IMR-90 (cell line): ENCODE results near the gene OSMR. TPM values are rescaled to one million over a fixed set of nuclear protein-coding genes. Genes with fewer than 3 reads are reported as not detected.

ENCODE experiments used
- ATAC-seq: fragments of 200-7000 bp; cut with Tn5 transposase; 2 replicates; pipeline ENCODE4 v1.9.1; 2020; ENCODE audit warnings: low read depth, mild to moderate bottlenecking, moderate library complexity
- BruUV-seq: library from RNA; stranded (reverse); fragments of 400-500 nt; replicated peaks from 2 replicates; lab custom pipeline; 2021; lab: Mats Ljungman, UMichigan
- CTCF ChIA-PET: fragments of 300-600 bp; formaldehyde crosslinking; extraction: SDS; loops from one replicate; lab custom pipeline; 2021; ENCODE audit warnings: antibody characterized with exemption; lab: Yijun Ruan, JAX
- POLR2A ChIA-PET: fragments of 300-600 bp; sonication (Branson Sonifier 250); formaldehyde crosslinking; loops from one replicate; lab custom pipeline; 2022; ENCODE audit warnings: antibody characterized with exemption; ENCODE audit not compliant: unreplicated experiment; lab: Charles Lee
- DNase-seq: peaks from one replicate; pipeline ENCODE4 v3.0.0; 2013
- H2AFZ ChIP-seq: replicated peaks from 2 replicates; pipeline ENCODE3; 2013; ENCODE audit warnings: low read length, mild to moderate bottlenecking; ENCODE audit not compliant: poor library complexity
- H2AK5ac ChIP-seq: 2 replicates; pipeline ENCODE4 v1.6.1; 2013; ENCODE audit warnings: low read depth, low read length, inconsistent platforms
- H2AK9ac ChIP-seq: replicated peaks from 2 replicates; pipeline ENCODE3; 2013; ENCODE audit warnings: mild to moderate bottlenecking, low read depth, low read length, moderate library complexity; ENCODE audit not compliant: poor library complexity
- H2BK120ac ChIP-seq: 2 replicates; pipeline ENCODE4 v1.6.1; 2013; ENCODE audit warnings: low read depth, low read length, inconsistent platforms
- H2BK15ac ChIP-seq: 3 replicates; pipeline ENCODE4 v1.6.1; 2013; ENCODE audit warnings: low read depth, low read length, inconsistent platforms
- H2BK20ac ChIP-seq: 2 replicates; pipeline ENCODE4 v1.6.1; 2013; ENCODE audit warnings: low read depth, mild to moderate bottlenecking, inconsistent platforms, low read length, moderate library complexity
- H2BK5ac ChIP-seq: 2 replicates; pipeline ENCODE4 v1.6.1; 2013; ENCODE audit warnings: mild to moderate bottlenecking, low read depth, low read length, inconsistent platforms; ENCODE audit not compliant: poor library complexity, severe bottlenecking
- H3K14ac ChIP-seq: replicated peaks from 2 replicates; pipeline ENCODE4 v1.6.1; 2013; ENCODE audit warnings: low read depth, low read length, inconsistent platforms
- H3K18ac ChIP-seq: 2 replicates; pipeline ENCODE4 v1.6.1; 2013; ENCODE audit warnings: low read depth, low read length, control low read depth
- H3K23ac ChIP-seq: 2 replicates; pipeline ENCODE4 v1.6.1; 2013; ENCODE audit warnings: low read depth, low read length, inconsistent platforms
- H3K27ac ChIP-seq: 2 replicates; pipeline ENCODE4 v1.5.1; 2013; ENCODE audit warnings: mild to moderate bottlenecking, control low read depth, low read length; ENCODE audit not compliant: insufficient read depth
- H3K27me3 ChIP-seq: 2 replicates; pipeline ENCODE4 v1.6.1; 2013; ENCODE audit warnings: low read length; ENCODE audit not compliant: control insufficient read depth, insufficient read depth
- H3K36me3 ChIP-seq: 2 replicates; pipeline ENCODE4 v1.6.1; 2013; ENCODE audit warnings: low read length, mixed read lengths; ENCODE audit not compliant: control insufficient read depth, insufficient read depth
- H3K4ac ChIP-seq: 2 replicates; pipeline ENCODE4 v1.6.1; 2013; ENCODE audit warnings: low read depth, low read length, inconsistent platforms
- H3K4me1 ChIP-seq: 2 replicates; pipeline ENCODE4 v1.6.1; 2013; ENCODE audit warnings: low read length, mixed read lengths; ENCODE audit not compliant: control insufficient read depth, insufficient read depth
- H3K4me2 ChIP-seq: 2 replicates; pipeline ENCODE4 v1.6.1; 2013; ENCODE audit warnings: low read depth, mild to moderate bottlenecking, control low read depth, low read length, moderate library complexity
- H3K4me3 ChIP-seq: 2 replicates; pipeline ENCODE4 v1.5.1; 2013; ENCODE audit warnings: low read depth, mild to moderate bottlenecking, control low read depth, low read length, moderate library complexity; ENCODE audit not compliant: insufficient read depth
- H3K56ac ChIP-seq: 2 replicates; pipeline ENCODE4 v1.6.1; 2013; ENCODE audit warnings: low read length, inconsistent platforms; ENCODE audit not compliant: insufficient read depth; ENCODE audit errors: extremely low read depth
- H3K79me1 ChIP-seq, 2 experiments: 2 replicates each; pipeline ENCODE4 v1.6.1; 2013; ENCODE audit warnings: low read length in 2 of 2, inconsistent platforms in 1 of 2, low read depth in 1 of 2
- H3K9ac ChIP-seq: 2 replicates; pipeline ENCODE4 v1.6.1; 2013; ENCODE audit warnings: low read depth, low read length, control low read depth
- H3K9me1 ChIP-seq: 2 replicates; pipeline ENCODE4 v1.6.1; 2013; ENCODE audit warnings: low read length, inconsistent platforms; ENCODE audit not compliant: insufficient read depth
- H3K9me3 ChIP-seq: 2 replicates; pipeline ENCODE4 v1.6.1; 2013; ENCODE audit warnings: low read length; ENCODE audit not compliant: control insufficient read depth, insufficient read depth
- H4K20me1 ChIP-seq: 2 replicates; pipeline ENCODE4 v1.6.1; 2013; ENCODE audit warnings: low read length, inconsistent platforms; ENCODE audit not compliant: insufficient read depth
- H4K5ac ChIP-seq: 2 replicates; pipeline ENCODE4 v1.6.1; 2013; ENCODE audit warnings: mild to moderate bottlenecking, low read depth, low read length, control low read depth
- H4K8ac ChIP-seq, 2 experiments: 2 replicates each; pipeline ENCODE4 v1.6.1; 2013; ENCODE audit warnings: low read depth in 2 of 2, low read length in 2 of 2, control low read depth in 1 of 2, inconsistent platforms in 1 of 2
- H4K91ac ChIP-seq: 2 replicates; pipeline ENCODE4 v1.6.1; 2013; ENCODE audit warnings: low read depth, low read length, inconsistent platforms; ENCODE audit not compliant: insufficient read depth
- MAFK ChIP-seq: IDR thresholded peaks from 2 replicates; pipeline ENCODE4 v1.6.1; 2012; ENCODE audit warnings: low read depth, low read length, improper control_type of control experiment
- RCOR1 ChIP-seq: IDR thresholded peaks from 2 replicates; pipeline ENCODE4 v1.6.1; 2012; ENCODE audit warnings: mild to moderate bottlenecking, low read length, improper control_type of control experiment; ENCODE audit not compliant: insufficient replicate concordance
- WGBS, 2 experiments: methylation state at CpG; one replicate each; pipeline versions ENCODE4 v1.1.5 to v1.1.7; 2013; ENCODE audit warnings: missing lambda C conversion rate in 2 of 2; ENCODE audit not compliant: insufficient read length in 1 of 2; ENCODE audit errors: extremely low coverage in 2 of 2; 5-methylcytosine and 5-hydroxymethylcytosine counted together
- dilution Hi-C: fragments of 300-500 bp; cut with HindIII; formaldehyde crosslinking; loops from one replicate; pipeline ENCODE4 v1.14.3; 2018; ENCODE audit warnings: low sequenced_read_pairs; ENCODE audit not compliant: unreplicated experiment
- in situ Hi-C: fragments of 300-500 bp; cut with MboI; formaldehyde crosslinking; loops from 3 replicates; pipeline ENCODE4 v1.14.3; 2019; ENCODE audit warnings: low sequenced_read_pairs, inconsistent platforms, mixed read lengths
- intact Hi-C: fragments of 100-400 bp; cut with micrococcal nuclease; formaldehyde crosslinking; loops from 2 replicates; pipeline ENCODE4 v1.10.0; 2022
- polyA plus RNA-seq, 3 experiments: library from polyadenylated mRNA; depleted of rRNA; stranded (reverse); fragments of >200 nt; gene quantifications; 2 replicates each; pipeline ENCODE4 v1.2.3, GENCODE V29; 2012; ENCODE audit warnings: low replicate concordance in 1 of 3
- total RNA-seq: library from RNA; depleted of rRNA; stranded (reverse); fragments of >200 nt; gene quantifications from 2 replicates; pipeline ENCODE4 v1.2.3, GENCODE V29; 2012

Gene OSMR
- total and polyA plus RNA-seq, 2 of the 4 experiments (the other 2 are of a cell fraction), result 41.6 to 48.7 TPM

- DNase-seq, result no peak
- no peak overlapping the region for H4K91ac ChIP-seq
- TF ChIP-seq RCOR1, result no peak
- TF ChIP-seq MAFK, result 0 out of 2 replicates have a peak, but pooled peaks have one; percentile 32
- H3K56ac ChIP-seq, result no peak overlapping the region
- no TSS peak for BruUV-seq
- no peak overlapping the region for H3K4me2 ChIP-seq
- H2AFZ ChIP-seq, result no peak overlapping the region
- H4K5ac ChIP-seq, result no peak overlapping the region
- H3K14ac ChIP-seq, result no peak overlapping the region
- ATAC-seq, result no peak
- H3K36me3 ChIP-seq, result peaks cover 32% of the 10 kb centered on the region
- H4K20me1 ChIP-seq, result peaks cover 20% of the 10 kb centered on the region
- 80% methylated on average over 2 of the region's 5 CpGs; no CpG with 5 or more reads in 1 of the 2 experiments for WGBS, 2 experiments
- dilution Hi-C loops, result no loop called here
- no peak overlapping the region for H3K18ac ChIP-seq
- no peak overlapping the region for H2BK120ac ChIP-seq
- H2AK5ac ChIP-seq, result no peak overlapping the region
- no peaks in the 10 kb centered on the region for H3K27me3 ChIP-seq
- no peak overlapping the region for H3K23ac ChIP-seq
- in situ Hi-C loops, result no loop called here
- H3K4ac ChIP-seq, result peak overlapping the region; percentile 25; the same call in 1 of the 2 replicates
- H3K4me1 ChIP-seq, result peaks cover 19% of the 10 kb centered on the region
- H2BK15ac ChIP-seq, result no peak overlapping the region
- H2BK5ac ChIP-seq, result no peak overlapping the region
- no peaks in the 10 kb centered on the region for H3K9me3 ChIP-seq
- H4K8ac ChIP-seq, result no peak overlapping the region
- no peak overlapping the region for H3K27ac ChIP-seq
- intact Hi-C loops, result no loop called here
- no peak overlapping the region for H3K4me3 ChIP-seq
- peaks cover 13% of the 10 kb centered on the region for H3K9me1 ChIP-seq
- POLR2A ChIA-PET, result no interaction called here
- CTCF ChIA-PET, result no interaction called here
- H2AK9ac ChIP-seq, result no peak overlapping the region
- no peak overlapping the region for H3K9ac ChIP-seq
- no peak overlapping the region for H2BK20ac ChIP-seq
- H3K79me1 ChIP-seq, result peaks cover 39 to 75% of the 10 kb centered on the region in 2 experiments
Observed at GRCh38 chr5:38874948-38875456, 29.2 kb downstream of the OSMR start.
